Measurements from ENCODE around the gene GMCL2. TPM values are rescaled to one million over a fixed set of nuclear protein-coding genes. Genes with fewer than 3 reads are reported as not detected.

GMCL2 gene
- total RNA-seq, 6 experiments from 2014 or later, result not detected

DNA sequence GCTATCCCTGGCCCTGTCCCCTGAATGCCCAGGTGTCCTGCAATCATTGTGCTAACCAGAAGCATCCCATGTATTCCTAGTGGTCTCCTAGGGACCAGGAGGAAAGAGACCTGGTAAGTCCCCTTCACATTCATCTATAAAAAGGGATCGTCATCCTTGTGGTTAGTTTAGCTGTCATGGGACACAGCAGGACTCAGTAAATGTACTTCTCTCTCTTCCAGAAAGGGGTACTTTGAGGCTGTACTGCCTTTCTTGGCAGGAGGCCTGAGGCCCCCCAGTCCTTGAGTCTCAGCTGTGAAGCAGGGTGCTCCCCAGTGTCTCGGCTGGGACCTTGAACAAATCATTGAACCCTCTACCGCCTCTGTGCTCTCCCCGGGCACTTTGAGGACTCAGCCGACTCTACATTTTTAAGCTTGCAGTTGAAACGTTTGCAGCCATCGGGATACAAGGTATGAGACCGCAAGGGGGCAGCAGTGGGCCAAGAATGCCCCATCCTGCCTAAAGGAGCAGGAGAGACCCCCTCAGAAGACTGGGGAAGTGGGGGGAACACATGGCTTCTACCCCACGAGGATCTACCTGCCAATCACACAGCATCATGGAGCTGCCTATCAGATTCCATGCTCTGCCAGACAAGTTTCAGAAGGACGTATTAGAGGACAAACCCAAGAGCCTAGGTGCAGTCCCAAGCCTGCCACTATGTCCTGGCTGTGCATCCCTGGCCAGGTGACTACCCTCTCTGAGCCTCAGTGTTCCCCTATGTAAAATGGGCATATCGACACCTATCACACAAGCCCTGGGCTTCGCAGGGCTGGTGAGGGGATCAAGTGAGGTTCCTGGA lies 47.8 kb upstream of the GMCL2 start:
- H3K4me3 ChIP-seq, result no peak overlapping the region
- no peaks in the 10 kb centered on the region for H3K27me3 ChIP-seq
- no peaks in the 10 kb centered on the region for H3K9me3 ChIP-seq
- intact Hi-C loops (cut with DNase I), result no loop called here
- ATAC-seq (peak; percentile 3 to 17 (median 9)), DNase-seq (peak; percentile 75 to 81 (median 76))
- 28% methylated on average over 6 of the region's 12 CpGs for WGBS (ENCODE audit: insufficient coverage, low coverage, low lambda C conversion rate, missing lambda C conversion rate)
- TF ChIP-seq, protein P1, sequence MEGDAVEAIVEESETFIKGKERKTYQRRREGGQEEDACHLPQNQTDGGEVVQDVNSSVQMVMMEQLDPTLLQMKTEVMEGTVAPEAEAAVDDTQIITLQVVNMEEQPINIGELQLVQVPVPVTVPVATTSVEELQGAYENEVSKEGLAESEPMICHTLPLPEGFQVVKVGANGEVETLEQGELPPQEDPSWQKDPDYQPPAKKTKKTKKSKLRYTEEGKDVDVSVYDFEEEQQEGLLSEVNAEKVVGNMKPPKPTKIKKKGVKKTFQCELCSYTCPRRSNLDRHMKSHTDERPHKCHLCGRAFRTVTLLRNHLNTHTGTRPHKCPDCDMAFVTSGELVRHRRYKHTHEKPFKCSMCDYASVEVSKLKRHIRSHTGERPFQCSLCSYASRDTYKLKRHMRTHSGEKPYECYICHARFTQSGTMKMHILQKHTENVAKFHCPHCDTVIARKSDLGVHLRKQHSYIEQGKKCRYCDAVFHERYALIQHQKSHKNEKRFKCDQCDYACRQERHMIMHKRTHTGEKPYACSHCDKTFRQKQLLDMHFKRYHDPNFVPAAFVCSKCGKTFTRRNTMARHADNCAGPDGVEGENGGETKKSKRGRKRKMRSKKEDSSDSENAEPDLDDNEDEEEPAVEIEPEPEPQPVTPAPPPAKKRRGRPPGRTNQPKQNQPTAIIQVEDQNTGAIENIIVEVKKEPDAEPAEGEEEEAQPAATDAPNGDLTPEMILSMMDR (IDR thresholded peaks at IDR 0.05), result peak; percentile 55 to 81 (median 80)
- no peak for TF ChIP-seq POLR2A (IDR thresholded peaks at IDR 0.05)
- no peak overlapping the region for H3K27ac ChIP-seq
- peaks cover 0 to 71% (median 37%) of the 10 kb centered on the region in 4 donors for H3K4me1 ChIP-seq
- H3K36me3 ChIP-seq, result peaks cover 0 to under 1% (median 0%) of the 10 kb centered on the region in 4 donors

DNA sequence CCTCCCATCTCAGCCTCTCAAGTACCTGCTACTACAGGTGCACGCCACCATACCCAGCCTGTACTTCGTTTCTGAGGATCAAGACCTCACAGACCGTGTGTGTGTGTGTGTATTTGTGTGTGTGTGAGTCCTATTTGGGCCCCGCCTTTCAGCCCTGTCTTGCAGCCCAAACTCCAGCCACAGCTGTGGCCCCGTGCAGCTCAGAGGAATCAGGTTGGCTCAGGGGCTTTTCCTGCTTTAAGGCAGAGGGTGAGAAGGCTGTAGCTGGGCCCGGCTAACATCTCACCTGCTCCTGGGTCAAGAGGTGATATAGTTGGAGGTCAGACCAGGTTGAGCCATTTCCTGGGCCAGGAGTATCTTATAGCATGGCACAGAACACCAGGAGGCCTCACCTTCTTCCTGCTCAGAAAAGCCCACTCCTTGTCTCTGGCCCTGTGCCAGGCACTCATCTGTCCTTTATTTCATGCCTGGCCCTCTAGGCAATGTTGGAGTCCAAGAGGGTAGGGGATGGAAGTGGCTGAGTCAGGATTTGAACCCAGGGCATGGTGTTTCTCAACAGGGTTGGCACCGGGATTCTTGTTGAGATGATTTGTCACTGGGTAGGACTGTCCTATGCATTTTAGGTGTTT lies 47.1 kb upstream of the GMCL2 start:
- ATAC-seq (no peak), DNase-seq (peak in 1 of 3 donors; percentile 51)
- peaks cover 0 to 74% (median 38%) of the 10 kb centered on the region in 4 donors for H3K4me1 ChIP-seq
- 59% methylated on average over 5 of the region's 7 CpGs for WGBS (ENCODE audit: insufficient coverage, low coverage, low lambda C conversion rate, missing lambda C conversion rate)
- no peaks in the 10 kb centered on the region for H3K27me3 ChIP-seq
- intact Hi-C loops (cut with DNase I), result no loop called here
- TF ChIP-seq, protein P1 (IDR thresholded peaks at IDR 0.05), result no peak
- no peak for TF ChIP-seq POLR2A (IDR thresholded peaks at IDR 0.05)
- H3K4me3 ChIP-seq, result no peak overlapping the region
- no peak overlapping the region for H3K27ac ChIP-seq
- no peaks in the 10 kb centered on the region for H3K9me3 ChIP-seq
- peaks cover 0 to 6% (median 5%) of the 10 kb centered on the region in 4 donors for H3K36me3 ChIP-seq

DNA sequence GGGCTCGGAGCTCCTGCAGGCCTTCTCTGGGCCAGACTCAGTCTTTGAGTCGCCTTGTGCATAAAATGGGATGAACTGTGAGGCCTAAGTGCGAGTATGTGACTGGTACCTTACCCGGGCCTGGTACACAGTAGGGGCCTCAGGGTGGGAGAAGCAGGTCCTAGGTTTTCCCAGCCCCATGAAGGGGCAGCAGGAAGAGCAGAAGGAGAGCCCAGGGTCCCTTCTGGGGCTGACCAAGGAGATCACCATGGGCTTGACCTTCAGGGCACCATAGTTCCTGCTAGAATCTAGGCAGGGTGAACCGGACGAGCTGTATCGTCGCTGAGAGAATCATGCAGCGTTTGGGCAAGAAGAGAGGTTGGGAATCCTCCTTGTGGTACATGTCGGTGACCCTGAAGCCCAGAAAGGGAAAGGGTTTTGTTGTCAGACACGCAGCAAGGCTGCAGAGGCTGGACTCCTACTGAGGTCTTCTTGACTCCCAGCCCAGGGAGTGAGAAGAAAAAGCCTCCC lies 45.8 kb upstream of the GMCL2 start:
- H3K4me1 ChIP-seq, result peaks cover 0 to 74% (median 31%) of the 10 kb centered on the region in 4 donors
- TF ChIP-seq, protein P1 (IDR thresholded peaks at IDR 0.05), result no peak
- TF ChIP-seq POLR2A (IDR thresholded peaks at IDR 0.05), result no peak
- intact Hi-C loops (cut with DNase I), result no loop called here
- peak overlapping the region; percentile 75 to 90 (median 88) for H3K4me3 ChIP-seq
- peak in 1 of 3 donors; percentile 35 for DNase-seq
- 39% methylated on average over 2 of the region's 11 CpGs for WGBS (ENCODE audit: insufficient coverage, low coverage, low lambda C conversion rate, missing lambda C conversion rate)
- no peaks in the 10 kb centered on the region for H3K27me3 ChIP-seq
- peaks cover 0 to 11% (median 9%) of the 10 kb centered on the region in 4 donors for H3K36me3 ChIP-seq
- peak overlapping the region; percentile 94 to 98 (median 96) for H3K27ac ChIP-seq
- ATAC-seq, result peak in 1 of 4 donors; percentile 1
- H3K9me3 ChIP-seq, result no peaks in the 10 kb centered on the region

DNA sequence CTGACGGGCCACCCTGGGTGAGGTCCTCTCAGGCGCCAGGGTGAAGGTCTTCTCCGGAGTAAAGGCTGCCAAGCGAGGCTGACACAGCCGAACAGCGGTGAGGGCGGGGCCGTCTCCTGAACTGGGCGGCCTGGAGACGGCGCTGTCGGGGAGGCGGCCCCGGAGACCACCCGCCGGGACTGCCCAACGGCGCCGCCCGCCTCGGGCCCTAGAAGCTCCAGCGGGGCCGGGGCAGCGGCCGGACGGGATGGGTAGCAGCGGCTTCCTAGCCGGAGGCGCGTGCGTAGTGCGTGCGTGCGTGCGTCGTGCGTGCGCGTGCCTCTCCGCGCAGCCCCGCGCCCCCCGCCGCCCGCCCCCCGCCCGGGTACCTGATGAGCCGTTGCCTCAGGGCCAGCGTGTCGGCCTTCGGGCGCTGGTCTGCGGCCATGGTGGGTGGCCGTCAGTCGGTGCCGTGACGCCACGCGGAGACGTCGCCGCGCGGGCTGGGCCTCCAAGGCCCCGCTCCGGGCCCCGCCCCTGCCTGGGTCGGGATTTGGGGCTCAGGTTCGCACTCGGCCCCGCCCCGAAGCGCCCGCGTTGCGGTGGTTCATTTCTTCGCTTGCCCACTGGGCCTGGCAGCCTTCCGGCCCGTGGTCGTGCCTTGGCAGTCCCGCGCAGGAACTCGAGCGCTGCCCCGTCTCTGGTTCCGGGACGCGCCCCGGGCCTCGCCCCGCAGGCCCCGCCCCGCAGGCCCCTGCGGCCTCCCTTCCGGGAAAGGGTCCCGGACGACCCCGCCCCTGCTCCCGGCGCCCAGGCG lies 45.2 kb upstream of the GMCL2 start, which contains the start of gene PHYKPL:
PHYKPL (minus strand) TSS at position 679 of the 796 bp plus-strand sequence; CDS start at position 427, 252 bp downstream.
- Histone ChIP-seq H3K4me3 (peak within 1 kb of the TSS; percentile 75 to 90 (median 88)), H3K9me3 (no peaks in the 10 kb centered on the region), H3K36me3 (peaks cover 0 to 14% (median 9%) of the 10 kb centered on the region in 4 donors), H3K27me3 (no peaks in the 10 kb centered on the region), H3K27ac (peak within 1 kb of the TSS; percentile 94 to 98 (median 96)), H3K4me1 (peaks cover 0 to 70% (median 27%) of the 10 kb centered on the region in 4 donors)
- intact Hi-C loops (cut with DNase I), result no loop called here
- DNase-seq, result peak; percentile 76 to 80 (median 79)
- peak; percentile 16 to 58 (median 52) for ATAC-seq
- TF ChIP-seq, protein P1 (IDR thresholded peaks at IDR 0.05), result peak in 1 of 4 donors; percentile 7
- peak; percentile 75 for TF ChIP-seq POLR2A (IDR thresholded peaks at IDR 0.05)
- WGBS (ENCODE audit: insufficient coverage, low coverage, low lambda C conversion rate, missing lambda C conversion rate), result 0% methylated on average over 2 of the region's 102 CpGs

All from right lobe of liver (tissue), 6 donors.